HG02623 (cell line): ENCODE results near the gene OSBPL2.

Source experiments
- ATAC-seq: cut with Tn5 transposase; IDR thresholded peaks from one replicate; pipeline ENCODE4 v1.9.1; 2021; ENCODE audit warnings: moderate library complexity; ENCODE audit not compliant: unreplicated experiment

OSBPL2 gene

GRCh38 chr20:62237801-62238568 is at the start of gene OSBPL2:
Gene OSBPL2 (plus strand): TSS chr20:62238521. CDS start chr20:62256185, 17,664 bp downstream.
- ATAC-seq = peak; percentile 98

GRCh38 chr20:62190639-62191411 is 47.5 kb upstream of the OSBPL2 start:
- no peak for ATAC-seq

GRCh38 chr20:62191781-62192559 is 46.4 kb upstream of the OSBPL2 start:
- no peak for ATAC-seq

DNA sequence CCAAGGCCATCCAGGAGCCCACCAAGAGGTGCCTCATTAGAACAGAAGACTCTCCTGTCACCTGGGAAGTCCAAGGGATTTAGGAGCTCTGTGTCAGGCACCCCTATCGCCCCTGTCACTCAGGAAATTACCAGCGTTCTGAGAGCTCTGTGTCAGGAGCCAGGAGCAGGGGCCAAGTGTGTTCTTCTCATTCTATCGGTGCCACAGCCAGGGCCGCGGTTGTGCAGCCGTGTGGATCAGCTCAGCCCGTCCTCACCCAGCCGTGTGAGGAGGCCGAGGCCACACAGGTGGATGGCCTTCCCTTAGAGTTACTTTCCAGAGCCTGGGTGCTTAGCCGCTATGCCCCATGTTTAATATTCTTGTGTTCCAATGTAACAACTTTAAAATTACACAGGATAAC is 45.7 kb upstream of the OSBPL2 start:
- no peak for ATAC-seq

- no peak for ATAC-seq
Measured at GRCh38 chr20:62193079-62194025, 45.0 kb upstream of the OSBPL2 start.

DNA sequence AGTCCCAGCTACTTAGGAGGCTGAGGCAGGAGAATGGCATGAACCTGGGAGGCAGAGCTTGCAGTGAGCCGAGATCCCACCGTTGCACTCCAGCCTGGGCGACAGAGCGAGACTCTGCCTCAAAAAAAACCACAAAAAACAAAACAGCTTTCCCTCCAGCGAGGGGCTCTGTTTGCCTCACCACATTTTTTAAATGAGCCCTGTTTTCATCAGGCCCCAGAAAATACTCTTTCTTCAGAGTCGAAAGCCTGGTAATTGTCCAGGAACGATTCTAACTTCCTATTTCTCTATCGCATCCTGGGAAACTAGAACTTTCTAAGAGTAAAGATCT is 43.3 kb upstream of the OSBPL2 start:
- ATAC-seq = no peak

DNA sequence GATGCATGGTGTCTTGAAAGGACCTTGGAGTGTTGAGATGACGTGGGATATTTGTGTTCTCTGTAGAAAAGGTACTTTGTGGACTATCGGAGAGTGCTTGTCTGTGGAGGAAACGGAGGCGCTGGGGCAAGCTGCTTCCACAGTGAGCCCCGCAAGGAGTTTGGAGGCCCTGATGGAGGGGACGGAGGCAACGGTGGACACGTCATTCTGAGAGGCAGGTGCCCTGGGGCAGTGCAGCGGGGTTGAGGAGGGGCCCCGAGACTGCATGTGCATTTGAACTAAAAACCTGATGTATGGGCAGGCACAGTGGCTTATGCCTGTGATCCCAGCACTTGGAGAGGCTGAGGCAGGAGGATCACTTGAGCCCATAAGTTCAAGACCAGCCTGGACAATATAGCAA is 42.6 kb upstream of the OSBPL2 start:
- ATAC-seq = no peak

DNA sequence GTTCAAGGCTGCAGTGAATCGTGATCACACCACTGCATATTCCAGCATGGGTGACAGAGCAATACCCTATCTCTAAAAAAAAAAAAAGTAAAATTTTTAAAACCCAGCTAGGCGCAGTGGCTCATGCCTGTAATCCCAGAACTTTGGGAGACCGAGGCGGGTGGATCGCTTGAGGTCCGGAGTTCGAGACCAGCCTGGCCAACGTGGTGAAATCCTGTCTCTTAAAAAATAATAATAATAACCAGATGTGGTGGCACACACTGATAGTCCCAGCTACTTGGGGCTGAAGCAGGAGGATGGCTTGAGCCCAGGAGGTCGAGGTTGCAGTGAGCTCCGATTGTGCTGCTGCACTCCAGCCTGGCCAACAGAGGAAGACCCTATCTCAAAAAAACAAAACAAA is 42.0 kb upstream of the OSBPL2 start:
- no peak for ATAC-seq

- ATAC-seq = no peak
Measured at GRCh38 chr20:62197311-62197710, 41.0 kb upstream of the OSBPL2 start.

DNA sequence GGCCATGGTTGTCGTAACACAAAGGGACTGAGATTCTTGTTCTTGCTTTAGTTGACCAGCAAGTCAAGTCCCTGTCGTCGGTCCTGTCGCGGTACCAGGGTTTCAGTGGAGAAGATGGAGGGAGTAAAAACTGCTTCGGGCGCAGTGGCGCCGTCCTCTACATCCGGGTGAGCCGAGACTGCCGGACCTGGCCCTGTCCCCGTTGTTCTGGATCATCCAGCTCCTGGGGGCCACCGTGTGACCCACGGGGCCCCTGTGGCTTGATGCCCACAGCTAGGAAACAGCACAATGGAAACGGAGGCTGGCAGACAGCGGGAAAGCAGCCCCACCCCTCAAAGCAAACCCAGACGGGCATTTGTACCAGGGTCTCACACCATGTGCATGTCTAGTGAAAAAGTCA is 40.5 kb upstream of the OSBPL2 start:
- ATAC-seq = no peak

DNA sequence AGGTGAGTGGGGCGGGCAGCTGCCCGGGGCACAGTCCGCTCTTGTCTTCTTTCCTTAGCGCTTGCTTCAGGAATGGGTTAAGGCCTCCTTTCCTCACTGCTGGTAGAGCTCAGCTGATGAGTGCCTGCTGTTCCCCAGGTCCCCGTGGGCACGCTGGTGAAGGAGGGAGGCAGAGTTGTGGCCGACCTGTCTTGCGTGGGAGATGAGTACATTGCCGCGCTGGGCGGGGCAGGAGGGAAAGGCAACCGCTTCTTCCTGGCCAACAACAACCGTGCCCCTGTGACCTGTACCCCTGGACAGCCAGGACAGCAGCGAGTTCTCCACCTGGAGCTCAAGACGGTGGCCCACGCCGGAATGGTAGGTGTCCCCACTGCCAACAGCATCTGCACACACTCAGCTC is 39.8 kb upstream of the OSBPL2 start:
- ATAC-seq = no peak

DNA sequence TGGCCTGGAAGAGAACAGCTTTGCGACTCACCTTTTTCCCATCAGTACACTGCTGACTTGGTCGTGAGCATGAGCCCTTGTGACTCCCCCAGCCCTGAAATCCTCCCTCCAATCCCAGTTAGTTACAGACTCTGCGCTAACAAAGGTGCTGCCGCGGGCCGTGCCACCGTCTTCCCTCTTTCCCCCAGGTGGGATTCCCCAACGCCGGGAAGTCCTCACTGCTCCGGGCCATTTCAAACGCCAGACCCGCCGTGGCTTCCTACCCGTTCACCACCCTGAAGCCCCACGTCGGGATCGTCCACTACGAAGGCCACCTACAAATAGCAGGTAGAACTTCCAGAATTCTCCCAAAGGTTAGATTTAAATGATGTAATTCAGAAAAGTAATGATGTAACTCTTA is 39.4 kb upstream of the OSBPL2 start:
- ATAC-seq = no peak

GRCh38 chr20:62200491-62201172 is 37.7 kb upstream of the OSBPL2 start:
- ATAC-seq = no peak

GRCh38 chr20:62201173-62202082 is 36.9 kb upstream of the OSBPL2 start:
- no peak for ATAC-seq

DNA sequence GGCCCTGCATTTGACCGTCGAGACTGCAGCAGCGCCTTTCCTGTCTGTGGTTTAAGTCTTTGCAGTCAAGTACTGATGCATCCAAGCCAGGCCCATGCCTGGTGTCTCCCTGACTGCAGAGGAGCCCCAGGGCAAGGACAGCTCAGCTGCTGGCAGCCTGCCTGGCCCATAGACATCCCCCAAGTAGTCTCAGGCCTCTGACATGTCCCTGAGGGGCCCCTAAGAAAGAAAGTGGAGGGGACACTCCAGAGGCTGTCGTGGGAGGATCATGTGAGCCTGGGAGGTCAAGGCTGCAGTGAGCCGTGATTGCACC is 36.3 kb upstream of the OSBPL2 start:
- no peak for ATAC-seq

DNA sequence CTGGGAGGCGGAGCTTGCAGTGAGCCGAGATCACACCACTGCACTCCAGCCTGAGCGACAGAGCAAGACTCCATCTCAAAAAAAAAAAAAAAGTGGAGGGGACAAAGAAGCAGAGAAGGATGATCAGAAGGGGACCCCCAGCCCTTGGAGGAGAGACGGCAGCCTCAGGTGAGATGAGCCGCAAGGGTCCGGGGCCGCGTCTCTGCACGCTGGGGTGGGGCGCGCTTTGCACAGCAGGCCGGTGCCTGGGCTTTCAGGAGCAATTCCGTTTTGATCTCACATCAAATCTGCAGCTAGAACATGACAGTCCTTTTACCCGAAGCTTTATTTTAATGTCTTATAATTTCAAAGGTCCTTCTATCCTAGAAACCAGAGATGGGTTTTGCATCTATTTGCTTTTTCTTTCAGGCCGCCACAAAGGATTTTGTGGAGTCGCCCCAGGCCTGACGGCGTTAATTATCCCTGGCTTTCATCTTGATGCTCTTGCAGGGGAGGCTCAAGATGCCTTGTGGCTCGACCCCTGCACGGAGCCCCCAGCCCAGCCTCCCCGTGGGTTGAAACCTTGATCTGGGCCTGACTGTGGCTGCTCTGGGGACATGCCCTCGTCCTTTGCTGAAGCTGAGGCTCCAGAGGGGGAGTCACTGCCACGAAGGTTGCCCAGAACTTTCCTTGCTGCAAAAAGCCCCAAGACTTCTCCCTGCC is 35.5 kb upstream of the OSBPL2 start:
- no peak for ATAC-seq

- no peak for ATAC-seq
Measured at GRCh38 chr20:62203378-62204030, 34.8 kb upstream of the OSBPL2 start.
